HepG2 (cell line): Measurements from ENCODE around the gene PGR.

Experiments used
- CHD4 ChIP-seq: fragments of 200-600 bp; sonication (generic); IDR thresholded peaks from 2 replicates; pipeline ENCODE4 v1.7.0; 2017; ENCODE audit warnings: mild to moderate bottlenecking, low read length, borderline replicate concordance
- FOXM1 ChIP-seq: sonication (generic); formaldehyde crosslinking; IDR thresholded peaks from 2 replicates; pipeline ENCODE4 v1.5.0; 2020; ENCODE audit warnings: missing genetic modification reagents
- KLF15 ChIP-seq: sonication (generic); formaldehyde crosslinking; IDR thresholded peaks from 2 replicates; pipeline ENCODE4 v1.8.1; 2023; ENCODE audit warnings: borderline replicate concordance, mild to moderate bottlenecking, inconsistent platforms, missing genetic modification reagents, mixed read lengths
- KMT2A ChIP-seq: sonication (generic); formaldehyde crosslinking; IDR thresholded peaks from 2 replicates; pipeline ENCODE4 v1.4.0; 2020; ENCODE audit warnings: missing genetic modification reagents
- ZNF121 ChIP-seq: sonication (generic); formaldehyde crosslinking; IDR thresholded peaks from 2 replicates; pipeline ENCODE4 v1.5.0; 2020; ENCODE audit warnings: mild to moderate bottlenecking, missing genetic modification reagents

GRCh38 chr11:101127197-101127698 is 2.4 kb downstream of the PGR start:
- no peak for TF ChIP-seq CHD4
- no peak for TF ChIP-seq KMT2A
- TF ChIP-seq FOXM1: no peak
- no peak for TF ChIP-seq ZNF121 (CRISPR knock-in tag)
- no peak for TF ChIP-seq KLF15 (CRISPR knock-in tag)
